Globus pallidus (tissue), 1 donor: ENCODE measurements around the gene CORO6.
"Not testable (repeated sequence)": the region's sequence is repeated elsewhere in the genome, so short reads cannot be mapped to it uniquely, and the experiment has no call there.

Experiments
- DNase-seq: peaks from one replicate; pipeline ENCODE4 v3.0.0-alpha.2; 2015; ENCODE audit warnings: low spot score

CORO6 gene

DNA sequence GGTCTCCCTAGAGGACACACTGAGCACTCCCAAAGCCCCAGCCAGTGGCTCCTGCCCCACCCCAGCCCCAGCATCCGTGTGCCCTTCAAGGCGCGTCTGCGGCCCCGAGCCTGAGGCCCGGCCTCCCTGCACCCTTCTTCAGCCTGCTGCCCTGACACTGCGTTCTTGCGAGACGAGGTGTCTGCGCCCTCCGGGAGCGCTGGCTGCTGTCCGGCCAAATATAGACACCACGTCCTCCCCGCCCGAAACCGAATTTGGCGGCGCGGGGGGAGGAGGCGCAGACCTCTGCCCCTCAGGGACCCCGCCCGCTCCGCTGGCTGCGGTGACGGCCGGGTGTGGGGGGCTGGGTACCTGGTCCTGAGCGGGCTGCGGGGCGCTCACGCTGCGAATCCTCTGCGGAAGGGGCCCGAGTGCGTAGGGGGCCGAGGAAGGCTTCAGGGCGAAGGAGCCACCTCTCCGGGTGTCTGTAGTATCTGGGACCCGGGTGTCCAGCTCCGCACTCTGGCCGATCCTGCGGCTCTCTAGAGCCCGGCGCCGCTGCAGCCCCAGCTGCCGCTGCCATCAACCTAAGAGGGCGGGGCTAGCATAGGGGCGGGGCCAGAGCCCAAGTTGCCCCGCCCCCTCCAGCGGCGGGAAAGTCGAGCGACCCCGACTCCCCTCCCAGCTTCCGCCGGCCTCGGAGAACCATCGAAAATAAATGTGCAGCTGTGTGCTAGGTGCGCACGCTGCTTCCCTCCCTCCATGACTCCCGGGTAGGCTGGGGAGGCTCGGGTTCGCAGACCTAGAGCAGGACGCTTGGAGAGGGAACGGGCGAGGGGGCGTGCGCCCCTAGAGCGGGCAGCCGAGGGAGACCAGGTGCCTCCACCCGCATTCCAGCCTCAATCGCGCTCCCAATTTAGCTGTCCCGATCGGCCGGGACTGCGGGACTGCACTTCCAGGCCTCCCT is at the start of gene CORO6:
Gene CORO6 (minus strand): TSS at position 576 of the 946 bp plus-strand sequence. CDS start 1,491 bp downstream, outside the sequence.
- DNase-seq: peak; percentile 60

DNA sequence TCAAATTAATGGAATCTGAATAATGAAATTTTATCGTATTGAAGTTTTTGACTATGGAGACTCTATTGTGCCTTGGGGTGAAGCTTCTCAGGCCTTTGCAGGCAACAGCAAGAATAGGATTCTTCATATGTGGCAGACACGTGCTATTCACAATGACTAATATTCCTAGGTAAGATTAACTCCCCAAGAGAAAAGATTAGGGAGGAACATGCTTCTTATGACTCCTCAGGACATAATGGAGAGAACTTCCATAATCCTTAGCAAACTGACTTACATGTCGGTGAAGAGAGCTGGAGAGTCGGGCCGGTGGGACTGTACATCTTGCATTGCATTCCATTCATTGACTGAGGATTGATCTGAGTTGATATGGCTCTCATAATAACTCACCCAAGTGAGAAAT is 48.9 kb upstream of the CORO6 start:
- DNase-seq: no peak

GRCh38 chr17:29669266-29669665 is 46.6 kb upstream of the CORO6 start:
- DNase-seq: no peak

- no peak for DNase-seq
These were observed 45.3 kb upstream of the CORO6 start for GRCh38 chr17:29667969-29668368.

DNA sequence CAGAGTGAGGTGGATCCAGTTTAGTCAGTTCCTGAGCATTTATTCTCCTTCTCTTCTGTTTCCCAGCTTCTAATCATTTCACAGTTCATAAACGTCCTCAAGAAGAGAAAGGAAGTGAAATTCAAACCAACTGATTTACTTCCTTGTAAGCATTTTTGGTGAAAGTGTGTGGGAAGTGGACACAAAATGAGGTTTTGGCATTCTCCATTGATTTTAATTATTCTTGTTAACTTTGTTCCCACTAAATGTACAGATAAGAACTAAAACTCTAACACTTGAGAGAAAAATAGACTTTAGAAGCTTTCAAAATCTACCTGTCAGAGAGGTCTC is 42.7 kb upstream of the CORO6 start:
- DNase-seq: no peak

DNA sequence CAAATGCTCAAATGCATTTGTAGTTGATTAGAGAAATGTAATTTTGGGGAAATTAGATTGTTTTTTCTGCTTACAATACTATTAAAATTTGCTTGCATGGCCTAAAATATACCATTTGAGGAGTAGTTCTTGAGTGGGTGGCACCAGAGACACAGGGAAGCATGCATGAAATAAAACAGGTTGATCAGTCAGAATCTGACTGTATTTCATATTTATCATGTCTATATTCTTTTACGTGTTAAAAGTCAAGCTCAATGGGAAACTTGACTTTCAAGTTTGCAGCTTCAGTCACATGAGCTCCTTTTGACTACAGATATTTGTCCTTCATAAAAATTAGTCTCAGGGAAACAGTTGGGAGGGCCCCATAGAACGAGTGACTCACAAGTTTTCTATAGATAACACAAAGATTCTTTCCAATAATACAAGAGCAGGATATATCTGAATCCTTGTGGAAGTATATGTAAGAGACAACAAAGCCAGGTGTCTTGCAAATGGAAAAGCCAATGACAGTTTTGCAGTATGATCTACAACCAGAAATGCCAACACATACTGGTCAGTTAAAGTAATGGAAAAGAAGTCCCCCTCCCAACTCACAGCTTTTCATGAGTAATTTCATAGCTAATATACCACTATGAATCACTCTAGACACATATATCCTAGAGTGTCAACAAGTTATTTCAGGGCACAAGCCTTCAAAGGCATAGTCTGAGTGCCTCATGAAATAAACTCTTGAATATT is 42.2 kb upstream of the CORO6 start:
- no peak for DNase-seq

- no peak for DNase-seq
These were observed 40.4 kb upstream of the CORO6 start for GRCh38 chr17:29663155-29663554.

- no peak for DNase-seq
These were observed 38.5 kb upstream of the CORO6 start for GRCh38 chr17:29661213-29661612.

GRCh38 chr17:29659155-29659554 is 36.4 kb upstream of the CORO6 start:
- no peak for DNase-seq

- no peak for DNase-seq
These were observed 32.6 kb upstream of the CORO6 start for GRCh38 chr17:29655323-29655722.

- no peak for DNase-seq
These were observed 31.4 kb upstream of the CORO6 start for GRCh38 chr17:29653995-29654714.

DNA sequence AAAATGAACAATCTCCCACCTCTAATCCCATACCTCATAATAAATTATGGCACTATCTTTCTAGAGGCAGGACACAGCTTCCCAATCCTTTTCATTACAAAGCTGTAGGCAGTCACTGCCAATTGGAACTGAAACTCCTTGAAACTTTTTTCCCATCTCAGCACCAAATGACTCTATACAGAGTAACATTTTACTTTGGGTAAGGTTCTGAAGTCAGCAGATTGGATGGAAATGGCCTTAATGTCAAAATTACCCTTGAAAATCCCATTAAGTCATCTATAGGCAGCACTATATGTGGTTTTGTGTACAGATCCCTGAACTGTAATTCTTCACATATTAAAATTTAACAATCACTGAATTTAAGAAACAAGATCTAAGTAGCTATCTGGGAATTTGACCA is 30.3 kb upstream of the CORO6 start:
- DNase-seq: no peak

GRCh38 chr17:29651913-29652312 is 29.2 kb upstream of the CORO6 start:
- DNase-seq: not testable (repeated sequence)

DNA sequence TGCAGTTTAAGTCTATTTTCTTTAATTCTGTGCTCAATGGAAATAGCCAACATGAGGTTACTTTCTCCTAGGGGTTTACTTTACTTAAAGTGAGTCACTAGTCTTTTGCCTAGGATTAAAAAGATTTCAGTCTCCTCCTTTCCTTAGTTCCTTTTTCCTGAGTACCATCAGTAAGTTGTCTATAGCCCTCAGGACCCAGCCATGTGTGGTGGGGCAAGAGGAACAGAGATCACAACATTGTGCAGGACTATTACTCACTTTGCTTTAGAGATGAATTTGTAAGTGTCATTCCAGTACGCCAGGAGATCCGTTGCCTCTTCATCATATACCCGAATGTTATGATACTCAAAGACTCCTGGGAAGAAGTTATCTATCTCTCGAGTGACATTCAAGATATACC is 27.7 kb upstream of the CORO6 start:
- no peak for DNase-seq

DNA sequence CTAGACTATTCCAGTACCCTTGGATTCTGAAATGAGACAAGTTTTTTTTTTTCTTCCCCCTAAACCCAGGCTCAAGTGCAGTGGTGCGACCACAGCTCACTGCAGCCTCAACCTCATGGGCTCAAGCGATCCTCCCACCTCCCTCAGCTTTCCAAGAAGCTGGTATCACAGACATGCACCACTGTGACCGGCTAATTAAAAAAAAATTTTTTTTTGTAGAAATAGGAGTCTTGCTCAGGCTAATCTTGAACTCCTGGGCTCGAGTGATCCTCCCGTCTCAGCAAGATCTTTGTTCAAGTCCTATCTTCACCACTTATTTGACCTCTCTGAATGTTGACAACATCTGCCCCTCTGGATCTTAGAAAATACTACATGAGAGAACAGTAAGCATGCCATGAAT is 26.6 kb upstream of the CORO6 start:
- no peak for DNase-seq

GRCh38 chr17:29648005-29648404 is 25.3 kb upstream of the CORO6 start:
- DNase-seq: no peak

- peak; percentile 45 for DNase-seq
These were observed 22.9 kb upstream of the CORO6 start for GRCh38 chr17:29645515-29646051.

- no peak for DNase-seq
These were observed 21.1 kb upstream of the CORO6 start for GRCh38 chr17:29643817-29644160.

GRCh38 chr17:29642171-29642611 is 19.5 kb upstream of the CORO6 start:
- no peak for DNase-seq

DNA sequence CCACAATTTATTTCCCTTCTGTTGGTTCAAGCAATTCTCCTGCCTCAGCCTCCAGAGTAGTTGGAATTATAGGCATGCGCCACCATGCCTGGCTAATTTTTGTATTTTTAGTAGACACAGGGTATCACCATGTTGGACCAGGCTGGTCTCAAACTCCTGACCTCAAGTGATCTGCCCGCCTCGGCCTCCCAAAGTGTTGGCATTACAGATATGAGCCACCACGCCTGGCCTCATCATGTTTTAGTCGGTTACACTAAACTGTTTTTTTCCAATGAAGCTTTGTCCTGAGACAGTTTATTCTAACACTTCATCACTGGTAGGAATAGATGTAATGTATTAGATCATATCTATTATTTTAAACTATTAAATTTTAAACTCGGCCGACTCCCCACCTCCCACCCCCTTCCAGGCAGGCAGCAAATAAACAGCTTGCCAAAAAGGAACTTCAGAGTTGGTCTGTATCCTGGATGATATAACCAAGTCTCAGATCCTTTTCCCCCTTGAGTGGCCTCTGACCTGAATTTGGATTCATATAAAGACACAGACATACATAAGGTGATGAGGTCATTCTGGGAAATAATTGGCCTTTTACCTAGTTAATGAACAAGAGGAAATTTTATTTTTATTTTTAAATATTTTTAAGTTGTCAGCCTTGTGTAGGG is 18.4 kb upstream of the CORO6 start:
- DNase-seq: no peak

DNA sequence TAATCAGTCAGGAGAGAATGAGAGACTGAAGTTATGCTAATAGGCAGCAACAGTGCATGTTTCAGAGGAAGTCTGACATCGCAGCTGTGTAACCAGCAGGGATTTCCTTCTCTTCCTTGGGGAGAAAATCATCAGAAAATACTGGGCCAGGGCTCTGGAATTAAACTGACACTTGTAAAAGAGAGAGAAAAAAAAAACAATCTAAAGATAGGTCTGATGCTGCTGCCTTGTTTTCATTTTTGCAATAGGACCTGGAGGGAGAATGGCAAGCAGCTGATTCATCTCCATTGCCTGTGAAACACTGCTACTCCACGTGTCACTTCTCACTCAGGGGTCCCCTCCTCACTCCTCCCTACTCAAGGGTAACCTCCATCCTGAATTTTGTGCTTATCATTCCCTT is 17.7 kb upstream of the CORO6 start:
- DNase-seq: no peak

GRCh38 chr17:29633886-29634285 is 11.2 kb upstream of the CORO6 start:
- no peak for DNase-seq
